IPS-15b (cell line): ENCODE results near the gene CCDC158.

Experiments used
- H3K27me3 ChIP-seq: one replicate; pipeline ENCODE4 v1.6.1; 2013; ENCODE audit warnings: low read length; ENCODE audit not compliant: control insufficient read depth, insufficient read depth
- H3K36me3 ChIP-seq: one replicate; pipeline ENCODE4 v1.6.1; 2013; ENCODE audit warnings: low read length; ENCODE audit not compliant: control insufficient read depth, insufficient read depth
- H3K4me1 ChIP-seq: one replicate; pipeline ENCODE4 v1.6.1; 2013; ENCODE audit warnings: mild to moderate bottlenecking, low read length; ENCODE audit not compliant: control insufficient read depth, insufficient read depth
- H3K4me3 ChIP-seq: one replicate; pipeline ENCODE4 v1.5.1; 2013; ENCODE audit warnings: low read depth, low read length
- H3K9ac ChIP-seq: one replicate; pipeline ENCODE4 v1.6.1; 2013; ENCODE audit warnings: low read depth, mild to moderate bottlenecking, low read length
- H3K9me3 ChIP-seq: one replicate; pipeline ENCODE4 v1.6.1; 2013; ENCODE audit warnings: mild to moderate bottlenecking, low read length; ENCODE audit not compliant: control insufficient read depth, insufficient read depth

Gene CCDC158

GRCh38 chr4:76325072-76325471, 95.9 kb downstream of the CCDC158 start:
- no peaks in the 10 kb centered on the region for H3K27me3 ChIP-seq
- peaks cover 8% of the 10 kb centered on the region for H3K9me3 ChIP-seq
- no peaks in the 10 kb centered on the region for H3K4me1 ChIP-seq
- H3K4me3 ChIP-seq = no peak overlapping the region
- no peak overlapping the region for H3K9ac ChIP-seq
- no peaks in the 10 kb centered on the region for H3K36me3 ChIP-seq

- Histone ChIP-seq H3K4me3 (no peak overlapping the region), H3K36me3 (no peaks in the 10 kb centered on the region), H3K9me3 (peaks cover 8% of the 10 kb centered on the region), H3K27me3 (no peaks in the 10 kb centered on the region), H3K9ac (no peak overlapping the region), H3K4me1 (no peaks in the 10 kb centered on the region)
Measured at GRCh38 chr4:76322236-76322635, 98.7 kb downstream of the CCDC158 start.

- Histone ChIP-seq H3K27me3 (no peaks in the 10 kb centered on the region), H3K36me3 (no peaks in the 10 kb centered on the region), H3K9me3 (no peaks in the 10 kb centered on the region), H3K9ac (no peak overlapping the region), H3K4me1 (no peaks in the 10 kb centered on the region), H3K4me3 (no peak overlapping the region)
Measured at GRCh38 chr4:76316131-76316530, 104.8 kb downstream of the CCDC158 start.

GRCh38 chr4:76315267-76315918, 105.5 kb downstream of the CCDC158 start:
- Histone ChIP-seq H3K9ac (no peak overlapping the region), H3K9me3 (no peaks in the 10 kb centered on the region), H3K4me1 (no peaks in the 10 kb centered on the region), H3K4me3 (no peak overlapping the region), H3K36me3 (no peaks in the 10 kb centered on the region), H3K27me3 (no peaks in the 10 kb centered on the region)

- H3K4me1 ChIP-seq = no peaks in the 10 kb centered on the region
- no peaks in the 10 kb centered on the region for H3K36me3 ChIP-seq
- H3K27me3 ChIP-seq = no peaks in the 10 kb centered on the region
- H3K9ac ChIP-seq = no peak overlapping the region
- H3K9me3 ChIP-seq = no peaks in the 10 kb centered on the region
- no peak overlapping the region for H3K4me3 ChIP-seq
Measured at GRCh38 chr4:76313547-76313946, 107.4 kb downstream of the CCDC158 start.

GRCh38 chr4:76312457-76312856, 108.5 kb downstream of the CCDC158 start:
- no peaks in the 10 kb centered on the region for H3K4me1 ChIP-seq
- H3K9me3 ChIP-seq = no peaks in the 10 kb centered on the region
- H3K4me3 ChIP-seq = no peak overlapping the region
- no peak overlapping the region for H3K9ac ChIP-seq
- no peaks in the 10 kb centered on the region for H3K36me3 ChIP-seq
- H3K27me3 ChIP-seq = no peaks in the 10 kb centered on the region

GRCh38 chr4:76311896-76312331, 109.0 kb downstream of the CCDC158 start:
- H3K27me3 ChIP-seq = no peaks in the 10 kb centered on the region
- H3K9ac ChIP-seq = no peak overlapping the region
- H3K36me3 ChIP-seq = no peaks in the 10 kb centered on the region
- H3K4me1 ChIP-seq = no peaks in the 10 kb centered on the region
- no peaks in the 10 kb centered on the region for H3K9me3 ChIP-seq
- no peak overlapping the region for H3K4me3 ChIP-seq

GRCh38 chr4:76310683-76311082, 110.3 kb downstream of the CCDC158 start:
- no peaks in the 10 kb centered on the region for H3K9me3 ChIP-seq
- no peaks in the 10 kb centered on the region for H3K36me3 ChIP-seq
- no peak overlapping the region for H3K4me3 ChIP-seq
- no peak overlapping the region for H3K9ac ChIP-seq
- peaks cover 3% of the 10 kb centered on the region for H3K27me3 ChIP-seq
- no peaks in the 10 kb centered on the region for H3K4me1 ChIP-seq

GRCh38 chr4:76309939-76310550, 110.9 kb downstream of the CCDC158 start:
- Histone ChIP-seq H3K36me3 (no peaks in the 10 kb centered on the region), H3K9ac (no peak overlapping the region), H3K27me3 (peaks cover 9% of the 10 kb centered on the region), H3K4me1 (no peaks in the 10 kb centered on the region), H3K9me3 (no peaks in the 10 kb centered on the region), H3K4me3 (no peak overlapping the region)

- H3K27me3 ChIP-seq = peaks cover 15% of the 10 kb centered on the region
- H3K4me3 ChIP-seq = no peak overlapping the region
Measured at GRCh38 chr4:76308548-76308947, 112.4 kb downstream of the CCDC158 start.

GRCh38 chr4:76307660-76308014, 113.3 kb downstream of the CCDC158 start:
- Histone ChIP-seq H3K4me1 (no peaks in the 10 kb centered on the region), H3K36me3 (no peaks in the 10 kb centered on the region), H3K4me3 (peak overlapping the region; percentile 93), H3K9me3 (no peaks in the 10 kb centered on the region), H3K27me3 (peaks cover 15% of the 10 kb centered on the region), H3K9ac (no peak overlapping the region)

More at GRCh38 chr4:76308548-76308947, 112.4 kb downstream of the CCDC158 start:
- Histone ChIP-seq H3K4me1 (no peaks in the 10 kb centered on the region), H3K36me3 (no peaks in the 10 kb centered on the region), H3K9me3 (no peaks in the 10 kb centered on the region), H3K9ac (no peak overlapping the region)

GRCh38 chr4:76306882-76307659, 113.9 kb downstream of the CCDC158 start:
- Histone ChIP-seq H3K27me3 (peaks cover 15% of the 10 kb centered on the region), H3K4me3 (peak overlapping the region; percentile 93), H3K36me3 (no peaks in the 10 kb centered on the region), H3K9me3 (no peaks in the 10 kb centered on the region), H3K4me1 (no peaks in the 10 kb centered on the region), H3K9ac (peak overlapping the region; percentile 80)
